Erythroblast (primary cell): ENCODE data around the gene BRI3BP.

Experiments used
- GATA1 ChIP-seq: IDR thresholded peaks from 2 replicates; pipeline ENCODE4 v1.6.1; 2011; ENCODE audit warnings: low read depth, mild to moderate bottlenecking, control low read depth, low read length, moderate library complexity
- POLR2A ChIP-seq: IDR thresholded peaks from 2 replicates; pipeline ENCODE4 v1.6.1; 2011; ENCODE audit warnings: mild to moderate bottlenecking, low read length

DNA sequence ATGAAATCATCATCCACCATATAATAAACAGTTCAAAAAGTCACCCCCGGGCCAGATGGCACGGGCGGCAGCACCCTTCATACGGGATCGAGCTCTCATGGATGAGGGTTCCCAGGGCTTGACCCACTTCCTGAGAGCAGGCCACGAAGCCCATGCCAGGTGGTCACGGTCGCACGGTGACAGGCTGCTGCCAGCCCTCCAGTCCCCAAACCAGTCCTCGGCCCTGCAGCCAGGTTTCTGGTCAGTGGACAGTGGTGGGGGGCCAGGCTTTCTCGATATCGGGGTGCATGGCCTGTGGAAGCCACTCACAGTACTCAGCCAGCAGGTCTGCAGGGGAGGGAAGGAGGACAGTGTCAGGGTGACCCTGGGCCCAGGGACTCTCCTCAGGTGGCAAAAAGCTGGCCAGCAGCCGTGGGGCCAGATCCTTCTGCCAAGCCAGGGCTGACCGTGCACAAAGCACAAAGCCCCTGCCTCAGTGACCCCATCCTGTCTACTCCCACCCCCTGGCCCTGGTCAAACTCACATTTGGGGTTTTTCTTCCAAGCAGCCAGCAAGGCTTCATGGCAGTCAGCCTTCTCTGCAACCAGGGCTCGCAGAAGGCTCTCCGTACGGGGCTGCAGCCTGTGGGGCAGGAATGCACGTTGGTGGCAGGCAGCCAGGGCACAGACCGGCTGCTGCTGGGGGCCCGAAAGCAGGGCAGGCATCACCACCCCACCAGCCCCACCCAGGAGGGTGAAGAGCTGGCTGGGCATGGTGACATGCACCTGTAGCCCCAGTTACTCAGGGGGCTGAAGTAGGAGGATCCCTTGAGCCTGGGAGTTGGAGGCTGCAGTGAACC is 45.7 kb upstream of the BRI3BP start:
- no peak for TF ChIP-seq POLR2A
- TF ChIP-seq GATA1: no peak
